ENCODE results near the gene CSDE1. TPM values are rescaled to one million over a fixed set of nuclear protein-coding genes. Genes with fewer than 3 reads are reported as not detected.

The CSDE1 gene
- total RNA-seq, 1 experiment from 2014 or later: 536 TPM

DNA sequence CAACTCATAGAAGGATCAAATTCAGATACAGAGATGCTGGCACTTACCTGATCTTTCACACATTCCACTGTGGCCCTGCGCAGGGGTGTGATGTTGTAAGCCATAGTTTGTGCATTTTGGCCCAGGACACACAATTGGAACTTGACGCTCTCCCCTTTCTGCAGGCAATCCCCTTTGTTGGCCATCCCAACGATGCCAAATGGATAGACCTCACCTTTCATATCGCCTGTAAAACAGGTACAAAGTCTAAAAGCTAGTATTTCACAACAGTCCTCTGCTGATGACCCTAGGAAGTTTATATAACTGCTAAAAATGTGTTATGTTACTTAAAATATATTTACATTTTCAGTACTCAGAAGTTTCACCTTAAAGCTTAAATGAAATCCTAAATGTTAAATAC, 37.3 kb downstream of the CSDE1 start:
- Histone ChIP-seq H3K9me2 (ENCODE audit: insufficient read depth) (no peaks in the 10 kb centered on the region), H3K36me3 (ENCODE audit: low read depth) (peaks cover 73% of the 10 kb centered on the region), H3K4me1 (replicated peaks; ENCODE audit: insufficient read depth) (peaks cover 41% of the 10 kb centered on the region), H3K9me3 (ENCODE audit: insufficient read depth, low read depth) (no peaks in the 10 kb centered on the region), H3F3A (ENCODE audit: insufficient read depth, low read depth) (peaks cover 62% of the 10 kb centered on the region), H3K27me3 (ENCODE audit: insufficient read depth, low read depth) (no peaks in the 10 kb centered on the region), H3K4me2 (no peak overlapping the region), H3K27ac (peak overlapping the region; percentile 42), H3K4me3 (no peak overlapping the region), H4K20me1 (ENCODE audit: insufficient read depth) (peaks cover 16% of the 10 kb centered on the region), H3K79me2 (ENCODE audit: low read depth) (peaks cover 13% of the 10 kb centered on the region), H2AFZ (no peak overlapping the region)
- intact Hi-C loops (cut with micrococcal nuclease; ENCODE audit: unreplicated experiment): no loop called here
- TF ChIP-seq, protein P1, sequence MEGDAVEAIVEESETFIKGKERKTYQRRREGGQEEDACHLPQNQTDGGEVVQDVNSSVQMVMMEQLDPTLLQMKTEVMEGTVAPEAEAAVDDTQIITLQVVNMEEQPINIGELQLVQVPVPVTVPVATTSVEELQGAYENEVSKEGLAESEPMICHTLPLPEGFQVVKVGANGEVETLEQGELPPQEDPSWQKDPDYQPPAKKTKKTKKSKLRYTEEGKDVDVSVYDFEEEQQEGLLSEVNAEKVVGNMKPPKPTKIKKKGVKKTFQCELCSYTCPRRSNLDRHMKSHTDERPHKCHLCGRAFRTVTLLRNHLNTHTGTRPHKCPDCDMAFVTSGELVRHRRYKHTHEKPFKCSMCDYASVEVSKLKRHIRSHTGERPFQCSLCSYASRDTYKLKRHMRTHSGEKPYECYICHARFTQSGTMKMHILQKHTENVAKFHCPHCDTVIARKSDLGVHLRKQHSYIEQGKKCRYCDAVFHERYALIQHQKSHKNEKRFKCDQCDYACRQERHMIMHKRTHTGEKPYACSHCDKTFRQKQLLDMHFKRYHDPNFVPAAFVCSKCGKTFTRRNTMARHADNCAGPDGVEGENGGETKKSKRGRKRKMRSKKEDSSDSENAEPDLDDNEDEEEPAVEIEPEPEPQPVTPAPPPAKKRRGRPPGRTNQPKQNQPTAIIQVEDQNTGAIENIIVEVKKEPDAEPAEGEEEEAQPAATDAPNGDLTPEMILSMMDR (conservative IDR thresholded peaks at IDR 0.05): no peak
- no peak for TF ChIP-seq EZH2 (IDR thresholded peaks at IDR 0.05; ENCODE audit: low read depth)
- no peak for DNase-seq
- POLR2A ChIA-PET (ENCODE audit: unreplicated experiment): no interaction called here
- BruUV-seq (replicated peaks): no TSS peak
- CTCF ChIA-PET: no interaction called here

DNA sequence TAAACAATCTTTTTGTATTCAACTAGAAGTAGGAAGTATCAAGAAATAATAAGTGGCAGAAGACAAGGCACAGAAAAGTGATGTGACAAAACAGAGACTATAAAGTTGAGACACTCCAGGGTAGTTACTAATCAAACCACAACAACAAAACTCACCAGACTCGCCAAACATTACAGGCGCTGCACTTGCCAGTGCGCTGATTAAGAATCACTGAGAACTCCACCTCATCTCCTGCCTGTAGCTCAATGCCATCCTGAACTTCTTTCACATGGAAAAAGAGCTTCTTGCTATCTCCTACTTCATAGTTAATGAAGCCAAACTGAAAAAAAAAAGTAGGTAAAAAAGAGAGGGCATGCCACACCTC, 38.4 kb downstream of the CSDE1 start:
- Histone ChIP-seq H3K27me3 (ENCODE audit: insufficient read depth, low read depth) (no peaks in the 10 kb centered on the region), H3K9me3 (ENCODE audit: insufficient read depth, low read depth) (no peaks in the 10 kb centered on the region), H2AFZ (no peak overlapping the region), H3K79me2 (ENCODE audit: low read depth) (peaks cover 23% of the 10 kb centered on the region), H3K27ac (peak overlapping the region; percentile 42), H3K9me2 (ENCODE audit: insufficient read depth) (no peaks in the 10 kb centered on the region), H3F3A (ENCODE audit: insufficient read depth, low read depth) (peaks cover 58% of the 10 kb centered on the region), H3K4me3 (no peak overlapping the region), H3K4me1 (replicated peaks; ENCODE audit: insufficient read depth) (peaks cover 45% of the 10 kb centered on the region), H4K20me1 (ENCODE audit: insufficient read depth) (peaks cover 16% of the 10 kb centered on the region), H3K36me3 (ENCODE audit: low read depth) (peaks cover 62% of the 10 kb centered on the region), H3K4me2 (no peak overlapping the region)
- no TSS peak for BruUV-seq (replicated peaks)
- ChIA-PET CTCF (no interaction called here), POLR2A (ENCODE audit: unreplicated experiment) (interaction anchor here (0.7 kb wide), 1 partner anchor 49 kb away, joined by 4 read pairs; no protein-coding TSS in a partner anchor)
- DNase-seq: peak in 1 of 2 experiments; percentile 60
- intact Hi-C loops (cut with micrococcal nuclease; ENCODE audit: unreplicated experiment): no loop called here
- no peak for TF ChIP-seq EZH2 (IDR thresholded peaks at IDR 0.05; ENCODE audit: low read depth)

DNA sequence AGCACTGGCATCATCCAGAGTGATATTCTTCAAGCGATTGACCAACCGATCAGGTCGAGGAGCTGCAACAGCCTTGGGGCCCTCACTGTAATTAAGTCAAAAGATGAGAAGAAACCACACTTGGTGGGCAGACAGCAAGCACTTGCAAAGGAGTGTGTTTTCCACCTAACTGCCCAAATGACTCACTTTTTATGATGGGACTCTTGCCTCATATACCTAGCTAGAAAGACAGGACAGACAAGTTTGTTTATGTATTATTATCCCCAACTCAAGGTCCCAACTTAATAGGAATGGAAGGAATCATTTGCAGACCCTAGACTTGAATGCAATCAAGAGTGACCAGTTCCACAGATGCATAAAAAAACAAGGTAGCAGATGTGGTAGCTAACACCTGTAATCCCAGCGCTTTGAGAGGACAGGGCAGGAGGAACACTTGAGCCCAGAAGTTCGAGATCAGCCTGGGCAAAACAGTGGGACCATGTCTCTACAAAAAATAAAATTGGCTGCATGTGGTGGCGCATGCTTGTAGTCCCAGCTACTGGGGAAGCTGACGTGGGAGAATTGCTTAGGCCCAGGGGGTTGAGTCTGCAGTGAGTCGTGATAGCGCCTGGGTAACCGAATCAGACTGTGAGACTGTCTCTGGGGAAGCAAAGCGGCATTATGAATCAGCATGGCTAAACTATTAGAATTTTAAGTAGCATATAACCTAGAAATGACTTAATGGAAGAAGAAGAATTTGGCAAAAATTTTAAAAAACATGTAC, 38.9 kb downstream of the CSDE1 start:
- ChIA-PET POLR2A (ENCODE audit: unreplicated experiment) (no interaction called here), CTCF (no interaction called here)
- peaks cover 28% of the 10 kb centered on the region for H3K79me2 ChIP-seq (ENCODE audit: low read depth)
- peak overlapping the region; percentile 26 for H3K4me2 ChIP-seq
- no peaks in the 10 kb centered on the region for H3K9me2 ChIP-seq (ENCODE audit: insufficient read depth)
- H3K4me3 ChIP-seq: no peak overlapping the region
- H3K27ac ChIP-seq: peak overlapping the region; percentile 42
- H3F3A ChIP-seq (ENCODE audit: insufficient read depth, low read depth): peaks cover 58% of the 10 kb centered on the region
- TF ChIP-seq, protein P1 (conservative IDR thresholded peaks at IDR 0.05): no peak
- TF ChIP-seq EZH2 (IDR thresholded peaks at IDR 0.05; ENCODE audit: low read depth): no peak
- peaks cover 16% of the 10 kb centered on the region for H4K20me1 ChIP-seq (ENCODE audit: insufficient read depth)
- H3K4me1 ChIP-seq (replicated peaks; ENCODE audit: insufficient read depth): peaks cover 45% of the 10 kb centered on the region
- intact Hi-C loops (cut with micrococcal nuclease; ENCODE audit: unreplicated experiment): no loop called here
- H2AFZ ChIP-seq: no peak overlapping the region
- DNase-seq: peak in 1 of 2 experiments; percentile 85
- peaks cover 57% of the 10 kb centered on the region for H3K36me3 ChIP-seq (ENCODE audit: low read depth)
- H3K9me3 ChIP-seq (ENCODE audit: insufficient read depth, low read depth): no peaks in the 10 kb centered on the region
- no peaks in the 10 kb centered on the region for H3K27me3 ChIP-seq (ENCODE audit: insufficient read depth, low read depth)
- no TSS peak for BruUV-seq (replicated peaks)

All from PC-9 (cell line).